IPS-11a (cell line): ENCODE results near the gene MYH9.

ENCODE experiments used
- H3K4me3 ChIP-seq: one replicate; pipeline ENCODE4 v1.5.1; 2013; ENCODE audit warnings: low read depth, low read length, control low read depth

The MYH9 gene

GRCh38 chr22:36234919-36235318, 152.8 kb downstream of the MYH9 start:
- H3K4me3 ChIP-seq = no peak overlapping the region

- no peak overlapping the region for H3K4me3 ChIP-seq
These were observed 153.6 kb downstream of the MYH9 start for GRCh38 chr22:36234213-36234612.

DNA sequence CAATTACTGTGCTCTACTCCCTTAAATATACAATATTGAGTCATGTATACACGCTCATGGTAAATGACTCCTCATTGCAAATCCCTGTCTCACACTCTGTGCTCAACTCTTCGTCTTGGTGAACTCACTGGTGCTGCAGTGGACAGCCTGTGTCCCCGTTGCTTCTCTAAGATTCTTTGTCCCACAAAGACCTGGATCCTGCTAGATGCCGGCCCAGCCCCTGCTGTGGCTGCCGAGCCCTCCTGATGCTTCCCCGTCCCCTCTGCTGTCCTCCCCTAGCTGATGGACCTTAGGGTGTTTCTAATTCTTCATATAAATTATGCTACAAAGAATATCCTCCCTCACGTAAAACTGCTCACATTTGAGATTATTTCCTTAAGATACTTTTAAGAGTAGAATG, 154.0 kb downstream of the MYH9 start:
- no peak overlapping the region for H3K4me3 ChIP-seq

DNA sequence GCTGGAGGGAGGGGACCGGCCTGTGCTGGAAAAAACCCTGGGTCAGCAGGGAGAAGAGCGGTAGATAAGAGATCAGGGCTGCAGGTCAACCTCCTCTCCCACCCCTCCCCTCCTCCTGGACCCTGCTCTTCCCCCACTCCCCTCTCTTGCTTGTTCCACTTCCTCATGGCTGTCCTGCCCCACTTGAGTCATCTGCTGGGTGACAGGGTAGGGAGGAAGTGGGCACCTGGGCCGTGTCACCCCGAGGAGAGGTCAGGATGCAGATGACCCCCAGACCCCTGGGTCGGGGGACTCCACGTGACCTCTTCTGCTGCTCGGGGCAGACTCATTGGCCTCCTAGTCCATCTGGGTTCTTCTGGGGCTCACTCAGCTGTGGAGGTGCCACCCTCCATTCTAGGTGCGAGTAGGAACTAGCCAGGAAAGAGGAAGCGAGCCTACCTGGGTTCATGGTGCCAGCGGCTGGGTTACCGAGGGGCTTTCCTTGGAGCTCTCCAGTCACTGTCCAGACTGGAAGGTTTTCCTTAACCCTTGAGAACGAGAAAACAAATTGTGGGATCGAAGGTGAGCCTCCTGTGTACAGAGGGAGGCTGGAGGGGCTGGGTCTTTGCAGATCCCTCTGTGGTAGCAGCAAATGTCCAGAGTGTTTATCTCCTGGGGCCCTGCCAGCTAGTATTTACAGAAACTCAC, 154.9 kb downstream of the MYH9 start:
- H3K4me3 ChIP-seq = no peak overlapping the region
